Stimulated activated naive B cell treated with anti-CD40 and anti-IgM and Interleukin-4, amounts not matched to agents 10 μg/mL and 1 μg/mL and 100 μg/mL, for 72 hours (primary cell): ENCODE data around the gene YY1.
"Not testable (repeated sequence)": the region's sequence is repeated elsewhere in the genome, so short reads cannot be mapped to it uniquely, and the experiment has no call there.

Source experiments
- ATAC-seq, 2 donors: fragments of 150-1000 bp; cut with Tn5 transposase; replicated peaks; 2 replicates each; pipeline ENCODE4 v1.10.0; 2021; ENCODE audit warnings: moderate library complexity in 1 of 2
- DNase-seq: peaks from one replicate; pipeline ENCODE4 v3.0.0; 2021
- H3K27ac Mint-ChIP-seq: one replicate; pipeline ENCODE4 v1.8.0; 2022; ENCODE audit warnings: mild to moderate bottlenecking, mixed read lengths
- H3K27me3 Mint-ChIP-seq, 2 donors: one replicate each; pipeline ENCODE4 v1.8.0; 2022; ENCODE audit warnings: mixed read lengths in 2 of 2
- H3K36me3 Mint-ChIP-seq, 2 donors: one replicate each; pipeline ENCODE4 v1.8.0; 2022; ENCODE audit warnings: mixed read lengths in 2 of 2, mild to moderate bottlenecking in 1 of 2
- H3K4me1 Mint-ChIP-seq, 2 donors: one replicate each; pipeline ENCODE4 v1.8.0; 2022; ENCODE audit warnings: mixed read lengths in 2 of 2, mild to moderate bottlenecking in 1 of 2
- H3K4me3 Mint-ChIP-seq, 2 donors: one replicate each; pipeline ENCODE4 v1.8.0; 2022; ENCODE audit warnings: mild to moderate bottlenecking in 2 of 2, mixed read lengths in 2 of 2, moderate library complexity in 1 of 2
- H3K9me3 Mint-ChIP-seq, 2 donors: one replicate each; pipeline ENCODE4 v1.8.0; 2022; ENCODE audit warnings: mixed read lengths in 2 of 2, mild to moderate bottlenecking in 1 of 2

The YY1 gene

DNA sequence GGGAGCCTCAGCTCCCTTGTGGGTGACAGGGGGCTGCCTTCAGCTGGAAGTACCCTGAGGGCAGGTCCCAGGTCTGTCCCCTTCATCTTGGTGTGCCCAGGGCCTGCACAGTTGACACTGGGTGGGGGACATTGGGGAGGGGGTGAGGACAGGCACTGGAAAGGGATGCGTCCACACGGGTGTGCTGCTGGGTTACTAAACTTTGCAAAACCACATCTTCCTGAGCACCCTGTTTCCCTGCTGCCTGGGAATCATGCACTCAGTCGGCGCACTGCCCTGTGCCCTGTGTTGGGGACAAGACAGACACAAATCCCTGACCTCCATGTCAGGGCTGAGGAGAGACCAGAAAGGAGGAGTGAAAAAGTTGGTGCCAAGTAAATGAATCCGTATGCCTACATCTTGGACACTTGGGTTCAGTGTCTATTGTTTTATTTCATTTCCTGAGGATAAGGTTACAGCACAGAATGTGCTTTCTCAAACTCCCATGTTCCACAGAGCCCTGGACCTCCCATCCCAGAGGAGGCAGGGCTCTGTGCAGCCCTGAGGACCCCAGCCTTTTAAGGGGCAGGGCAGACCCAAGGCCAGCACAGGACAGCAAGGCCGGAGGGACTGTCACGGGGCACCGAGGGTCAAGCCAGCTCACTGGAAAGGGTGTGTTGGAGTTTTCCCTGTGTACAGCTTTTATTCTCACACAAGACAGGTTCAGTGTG is 70.2 kb downstream of the YY1 start:
- ATAC-seq (no peak), DNase-seq (no peak)
- Mint-ChIP-seq H3K4me3 (no peak overlapping the region), H3K27me3 (no peaks in the 10 kb centered on the region), H3K9me3 (no peaks in the 10 kb centered on the region), H3K36me3 (no peaks in the 10 kb centered on the region), H3K27ac (no peak overlapping the region), H3K4me1 (peaks cover 38 to 56% of the 10 kb centered on the region in 2 donors)

DNA sequence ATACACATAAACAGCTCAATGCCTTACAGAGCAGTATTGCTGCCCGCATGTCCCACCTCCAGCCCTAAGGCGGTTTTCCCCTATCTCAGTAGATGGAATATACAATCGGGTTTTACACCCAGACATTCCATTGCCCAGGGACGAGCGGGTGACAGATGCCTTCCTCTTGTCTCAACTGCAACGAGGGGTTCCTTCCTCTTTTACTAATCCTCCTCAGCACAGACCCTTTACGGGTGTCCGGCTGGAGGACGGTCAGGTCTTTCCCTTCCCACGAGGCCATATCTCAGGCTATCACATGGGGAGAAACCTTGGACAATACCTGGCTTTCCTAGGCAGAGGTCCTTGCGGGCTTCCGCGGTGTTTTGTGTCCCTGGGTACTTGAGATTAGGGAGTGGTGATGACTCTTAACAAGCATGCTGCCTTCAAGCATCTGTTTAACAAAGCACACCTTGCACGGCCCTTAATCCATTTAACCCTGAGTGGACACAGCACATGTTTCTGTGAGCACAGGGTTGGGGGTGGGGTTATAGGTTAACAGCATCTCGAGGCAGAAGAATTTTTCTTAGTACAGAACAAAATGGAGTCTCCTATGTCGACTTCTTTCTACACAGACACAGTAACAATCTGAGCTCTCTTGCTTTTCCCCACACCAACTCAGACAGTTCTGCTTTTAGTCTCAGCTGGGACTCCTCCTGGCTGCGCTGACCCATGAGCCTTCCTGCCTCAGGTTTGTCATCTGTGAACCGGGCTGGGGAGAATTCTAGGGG is 73.3 kb downstream of the YY1 start:
- peak; percentile 73 to 79 for ATAC-seq
- not testable (repeated sequence) for H3K9me3 Mint-ChIP-seq, H3K36me3 Mint-ChIP-seq, H3K4me3 Mint-ChIP-seq, H3K27me3 Mint-ChIP-seq, DNase-seq
- Mint-ChIP-seq H3K4me1 (peaks cover 27 to 47% of the 10 kb centered on the region in 2 donors), H3K27ac (peak overlapping the region; percentile 22)

DNA sequence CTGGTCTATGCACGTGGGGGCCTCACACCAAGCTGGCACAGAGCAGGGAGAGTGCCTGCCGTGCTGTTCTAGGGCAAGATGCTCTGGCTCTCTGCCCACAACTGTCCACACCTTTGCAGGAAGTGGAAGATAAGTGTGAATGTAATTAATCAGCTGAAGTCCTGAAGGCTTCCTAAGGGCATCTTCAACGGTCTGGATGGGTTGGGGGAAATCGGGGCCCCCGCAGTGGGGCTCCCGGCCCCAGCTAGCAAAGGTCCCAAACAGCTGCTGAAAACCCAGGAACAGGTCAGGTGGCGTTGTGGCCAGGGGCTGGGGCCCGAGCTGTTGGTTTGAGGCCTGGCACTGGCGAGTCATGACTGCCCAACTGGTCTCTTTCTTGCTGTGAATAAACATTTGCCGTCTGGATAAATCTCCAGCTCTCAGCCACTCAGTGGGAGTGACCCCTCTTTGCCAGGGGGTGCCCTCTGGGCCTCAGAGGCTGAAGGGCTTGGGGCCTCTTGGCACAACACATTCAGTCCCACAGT is 74.0 kb downstream of the YY1 start:
- H3K4me3 Mint-ChIP-seq, result no peak overlapping the region
- H3K4me1 Mint-ChIP-seq, result peaks cover 22 to 44% of the 10 kb centered on the region in 2 donors
- no peaks in the 10 kb centered on the region for H3K27me3 Mint-ChIP-seq
- no peak overlapping the region for H3K27ac Mint-ChIP-seq
- no peaks in the 10 kb centered on the region for H3K36me3 Mint-ChIP-seq
- ATAC-seq, result no peak
- H3K9me3 Mint-ChIP-seq, result no peaks in the 10 kb centered on the region
- DNase-seq, result no peak

DNA sequence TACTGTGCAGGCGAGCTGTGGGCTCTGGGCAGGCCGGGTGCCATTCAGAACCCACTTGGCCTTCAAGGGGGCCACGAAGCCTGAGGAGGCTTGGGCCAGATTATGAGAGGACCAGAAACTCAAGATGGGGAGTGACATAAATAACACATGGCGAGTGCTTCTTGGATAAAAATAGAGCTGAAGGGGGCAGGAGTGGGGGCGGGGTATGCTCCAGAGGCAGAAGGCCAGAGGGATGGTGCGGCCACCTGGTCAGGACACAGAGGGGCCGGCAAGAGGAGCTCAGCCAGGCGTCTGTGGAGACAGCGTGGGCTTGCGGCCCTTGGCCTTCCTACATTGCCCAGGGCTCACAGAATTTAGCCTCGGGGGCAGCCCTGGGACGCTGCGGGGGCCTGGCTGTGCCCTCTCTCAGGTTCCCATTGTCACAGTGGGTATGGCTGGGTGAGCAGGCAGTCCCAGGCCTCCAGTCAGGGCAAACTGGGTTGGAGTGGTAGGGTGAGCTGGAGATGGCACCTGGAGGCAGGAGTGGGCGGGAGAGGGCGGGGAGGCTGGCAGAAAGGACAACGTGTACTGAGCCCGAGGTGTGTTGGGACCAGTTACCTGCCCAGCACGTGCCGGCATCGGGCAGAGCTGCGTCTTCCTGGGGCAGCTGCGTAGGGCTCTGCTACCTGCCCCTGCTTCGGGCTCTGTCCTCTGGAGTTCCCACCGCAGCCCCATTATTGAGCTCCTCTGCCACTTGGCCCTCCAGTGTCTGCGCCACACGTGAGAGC is 74.7 kb downstream of the YY1 start:
- Mint-ChIP-seq H3K4me1 (peaks cover 21 to 44% of the 10 kb centered on the region in 2 donors), H3K9me3 (no peaks in the 10 kb centered on the region), H3K27me3 (no peaks in the 10 kb centered on the region), H3K4me3 (no peak overlapping the region), H3K36me3 (no peaks in the 10 kb centered on the region), H3K27ac (no peak overlapping the region)
- ATAC-seq, result no peak
- no peak for DNase-seq

DNA sequence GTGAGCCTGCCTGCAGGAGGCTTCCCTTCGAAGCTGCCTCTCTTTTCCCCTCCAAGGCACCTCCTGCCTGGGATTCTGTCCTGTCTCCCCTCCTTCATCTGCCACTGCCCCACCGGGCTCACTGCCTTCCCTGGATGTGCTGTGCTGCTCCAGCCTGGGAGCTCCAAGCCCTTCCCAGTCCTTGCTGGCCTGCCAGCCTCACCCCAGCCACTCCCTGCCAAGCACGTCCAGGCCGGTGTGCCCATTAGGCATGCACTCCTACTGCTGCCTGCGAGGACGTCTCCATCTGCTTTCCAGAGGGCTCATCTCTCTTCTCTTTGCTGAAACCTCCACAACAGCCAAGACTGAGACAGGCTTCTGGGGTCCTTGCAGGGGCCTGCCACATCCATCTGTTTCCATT is 75.8 kb downstream of the YY1 start:
- Mint-ChIP-seq H3K36me3 (no peaks in the 10 kb centered on the region), H3K9me3 (no peaks in the 10 kb centered on the region), H3K27me3 (no peaks in the 10 kb centered on the region), H3K4me3 (no peak overlapping the region), H3K4me1 (peaks cover 19 to 41% of the 10 kb centered on the region in 2 donors), H3K27ac (peak overlapping the region; percentile 22)
- ATAC-seq (no peak), DNase-seq (no peak)

DNA sequence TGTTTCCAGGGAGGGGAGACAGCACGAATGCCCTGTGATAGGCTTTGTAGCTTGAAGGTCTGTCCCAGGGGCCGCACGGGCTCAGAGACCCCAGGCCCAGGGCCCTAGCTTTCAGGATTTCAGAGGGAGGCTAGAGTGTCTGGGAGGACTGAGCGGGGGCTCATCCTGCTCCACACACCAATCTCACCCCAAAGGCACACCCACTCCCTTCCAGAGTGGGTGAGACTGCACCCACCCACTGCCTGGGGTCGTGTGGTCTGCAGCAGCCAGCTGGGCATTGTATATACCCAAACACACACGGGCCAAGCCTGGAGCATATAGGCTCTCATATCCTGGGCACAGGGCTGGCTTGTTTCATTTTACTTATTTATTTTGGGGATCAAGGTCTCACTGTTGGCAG is 78.4 kb downstream of the YY1 start:
- Mint-ChIP-seq H3K27ac (peak overlapping the region; percentile 78), H3K36me3 (no peaks in the 10 kb centered on the region), H3K27me3 (no peaks in the 10 kb centered on the region), H3K4me3 (peak overlapping the region; percentile 78 to 84), H3K4me1 (peaks cover 5 to 25% of the 10 kb centered on the region in 2 donors), H3K9me3 (no peaks in the 10 kb centered on the region)
- no peak for DNase-seq
- no peak for ATAC-seq

DNA sequence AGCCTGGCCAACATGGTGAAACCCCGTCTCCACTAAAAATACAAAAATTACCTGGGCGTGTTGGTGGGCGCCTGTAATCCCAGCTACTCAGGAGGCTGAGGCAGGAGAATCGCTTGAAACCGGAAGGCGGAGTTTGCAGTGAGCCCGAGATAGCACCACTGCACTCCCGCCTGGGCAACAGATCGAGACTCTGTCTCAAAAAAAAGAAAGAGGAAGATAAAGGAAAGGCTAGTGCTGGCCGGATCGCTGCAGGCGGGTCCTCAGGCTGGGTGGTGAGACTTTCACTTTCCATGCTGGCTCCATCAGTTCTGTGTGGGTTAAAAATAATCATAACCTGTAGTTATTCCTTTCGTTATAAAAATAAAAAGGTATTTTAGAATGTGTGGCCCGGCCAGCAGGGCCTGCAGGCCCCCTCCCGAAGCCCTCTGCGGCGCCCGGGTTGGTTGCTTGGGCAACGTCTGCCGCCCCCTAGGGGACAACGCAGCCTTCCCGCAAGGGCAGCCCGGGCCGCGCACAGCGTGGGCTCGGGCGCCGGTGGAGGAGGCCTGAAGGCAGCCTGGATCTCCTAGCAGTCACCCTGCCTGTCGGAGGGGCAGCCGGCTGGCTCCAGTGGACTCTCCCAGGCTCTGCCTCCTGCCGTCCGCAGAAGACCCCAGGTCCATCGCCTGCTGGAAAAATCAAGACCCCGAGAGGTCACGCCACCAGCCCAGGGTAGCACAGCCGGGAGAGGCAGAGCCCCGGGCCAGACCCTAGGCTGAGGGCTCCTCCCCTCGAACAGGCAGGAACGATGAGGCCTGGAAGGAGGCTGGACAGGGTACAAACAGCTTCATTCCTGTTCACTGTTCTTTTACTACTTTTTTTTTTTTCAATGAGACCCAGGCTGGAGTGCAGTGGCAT is 79.2 kb downstream of the YY1 start:
- DNase-seq, result peak; percentile 69
- ATAC-seq, result peak; percentile 98
- Mint-ChIP-seq H3K27ac (peak overlapping the region; percentile 78), H3K9me3 (no peaks in the 10 kb centered on the region), H3K4me3 (peak overlapping the region; percentile 78 to 84), H3K27me3 (no peaks in the 10 kb centered on the region), H3K36me3 (no peaks in the 10 kb centered on the region), H3K4me1 (peaks cover 0 to 19% of the 10 kb centered on the region in 2 donors)

DNA sequence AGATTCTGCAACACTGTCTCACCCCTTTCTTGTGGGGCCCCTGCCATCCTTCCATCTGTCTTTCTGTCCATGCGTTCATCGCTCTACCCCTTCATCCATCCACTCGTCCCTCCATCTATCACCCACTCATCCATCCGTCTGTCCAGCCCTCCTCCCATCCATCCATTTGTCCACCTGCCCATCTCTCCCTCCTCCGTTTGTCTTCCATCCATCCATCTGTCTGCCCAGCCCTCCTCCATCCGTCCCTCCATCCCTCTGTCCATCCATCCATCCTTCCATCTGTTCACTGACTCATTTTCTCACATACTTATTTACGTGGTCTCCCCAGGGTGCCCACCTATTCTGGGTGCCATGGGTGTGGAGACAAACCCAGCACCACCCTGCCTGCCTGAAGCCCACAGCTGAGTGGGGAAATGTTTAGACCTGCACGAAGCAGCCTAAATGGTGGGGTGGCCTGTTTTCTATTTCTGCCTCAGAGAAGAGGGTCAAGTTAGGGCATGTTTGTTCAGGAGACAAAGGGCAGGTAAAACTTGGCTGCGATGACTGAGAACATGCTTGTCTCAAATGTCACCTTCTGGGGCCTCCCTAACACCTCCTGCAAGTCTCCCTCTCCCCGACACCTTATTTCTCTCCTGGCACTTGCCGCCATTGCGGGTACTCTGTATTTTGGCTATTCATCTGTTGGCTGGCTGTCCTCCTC is 81.4 kb downstream of the YY1 start:
- Mint-ChIP-seq H3K4me3 (no peak overlapping the region), H3K27me3 (no peaks in the 10 kb centered on the region), H3K36me3 (no peaks in the 10 kb centered on the region), H3K27ac (no peak overlapping the region), H3K9me3 (no peaks in the 10 kb centered on the region), H3K4me1 (peaks cover 0 to 11% of the 10 kb centered on the region in 2 donors)
- DNase-seq, result no peak
- ATAC-seq, result no peak

DNA sequence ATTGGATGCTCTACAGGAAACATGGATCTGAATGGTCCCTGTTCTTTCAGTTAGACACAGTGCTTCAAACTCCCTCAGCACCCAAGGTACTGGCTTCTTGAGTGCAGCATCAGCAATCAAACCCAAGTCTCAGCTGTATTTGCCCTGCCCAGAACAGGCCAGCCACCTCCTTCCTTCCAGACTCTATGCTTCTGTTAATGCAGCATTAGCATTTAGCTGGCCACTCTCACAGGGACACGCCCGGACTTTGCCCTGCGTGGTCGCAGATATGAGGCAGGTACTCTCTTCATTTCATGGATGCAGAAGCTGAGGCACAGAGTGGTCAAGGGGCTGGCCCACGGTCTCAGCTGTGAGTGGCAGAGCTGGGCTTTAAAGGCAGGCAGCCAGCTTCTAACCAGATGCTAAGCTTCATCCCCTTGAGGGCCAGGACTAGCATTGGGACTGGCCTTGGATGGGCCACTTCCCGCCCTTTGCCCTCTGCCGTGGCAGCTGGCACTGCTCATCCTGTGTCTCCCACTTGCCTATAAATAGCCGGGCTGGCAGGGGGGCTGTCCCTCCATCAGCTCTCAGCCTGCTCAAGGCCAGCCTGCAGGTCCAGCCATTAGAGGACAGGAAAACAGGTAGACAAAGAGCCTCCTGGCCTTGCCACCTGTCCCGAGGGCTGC is 82.7 kb downstream of the YY1 start:
- no peaks in the 10 kb centered on the region for H3K9me3 Mint-ChIP-seq
- no peaks in the 10 kb centered on the region for H3K36me3 Mint-ChIP-seq
- H3K27me3 Mint-ChIP-seq, result no peaks in the 10 kb centered on the region
- H3K4me3 Mint-ChIP-seq, result no peak overlapping the region
- DNase-seq (no peak), ATAC-seq (no peak)
- peaks cover 0 to 9% of the 10 kb centered on the region in 2 donors for H3K4me1 Mint-ChIP-seq
- no peak overlapping the region for H3K27ac Mint-ChIP-seq

DNA sequence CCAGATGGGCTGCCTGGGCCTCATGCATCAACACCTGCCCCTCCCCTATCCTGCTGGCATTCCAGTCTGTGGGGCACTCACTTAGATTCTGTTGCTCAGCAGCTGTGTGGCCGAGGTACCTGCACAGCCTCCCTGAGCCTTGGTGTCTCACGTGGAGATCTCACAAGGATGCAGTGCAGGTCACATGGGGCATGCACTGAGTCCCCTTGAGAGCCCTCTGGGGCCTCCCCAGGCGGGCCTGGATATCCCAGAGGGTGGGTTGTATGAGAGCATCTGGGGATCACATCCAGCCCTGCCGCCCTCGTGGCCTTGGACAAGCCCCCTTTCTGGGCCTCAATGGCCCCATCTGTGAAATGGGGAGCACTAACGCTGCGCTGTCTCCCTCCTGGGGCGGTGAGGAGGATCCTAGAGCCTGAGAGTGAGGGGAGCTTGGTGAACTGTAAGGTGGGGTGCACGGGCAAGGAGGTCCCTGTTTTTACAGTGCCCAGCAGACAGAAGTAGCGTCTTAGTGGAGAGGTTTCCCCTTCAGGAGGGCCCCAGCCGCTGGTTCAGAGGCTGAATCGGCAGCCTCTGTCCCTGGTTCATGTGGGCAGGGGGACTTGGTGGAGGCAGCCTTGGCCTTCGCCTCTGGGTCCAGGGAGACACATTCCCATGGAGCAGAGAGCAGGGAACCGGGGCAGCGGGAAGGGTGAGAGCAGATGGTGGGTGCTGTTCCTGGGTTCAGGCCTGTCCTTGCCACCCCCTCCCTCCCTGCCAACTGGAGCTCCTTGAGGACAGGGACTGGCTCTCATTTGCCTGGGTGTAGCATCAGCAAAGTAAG is 83.4 kb downstream of the YY1 start:
- no peak for ATAC-seq
- Mint-ChIP-seq H3K9me3 (no peaks in the 10 kb centered on the region), H3K4me1 (peaks cover 0 to 9% of the 10 kb centered on the region in 2 donors), H3K27ac (peak overlapping the region; percentile 37), H3K4me3 (no peak overlapping the region), H3K27me3 (no peaks in the 10 kb centered on the region), H3K36me3 (no peaks in the 10 kb centered on the region)
- DNase-seq, result no peak

DNA sequence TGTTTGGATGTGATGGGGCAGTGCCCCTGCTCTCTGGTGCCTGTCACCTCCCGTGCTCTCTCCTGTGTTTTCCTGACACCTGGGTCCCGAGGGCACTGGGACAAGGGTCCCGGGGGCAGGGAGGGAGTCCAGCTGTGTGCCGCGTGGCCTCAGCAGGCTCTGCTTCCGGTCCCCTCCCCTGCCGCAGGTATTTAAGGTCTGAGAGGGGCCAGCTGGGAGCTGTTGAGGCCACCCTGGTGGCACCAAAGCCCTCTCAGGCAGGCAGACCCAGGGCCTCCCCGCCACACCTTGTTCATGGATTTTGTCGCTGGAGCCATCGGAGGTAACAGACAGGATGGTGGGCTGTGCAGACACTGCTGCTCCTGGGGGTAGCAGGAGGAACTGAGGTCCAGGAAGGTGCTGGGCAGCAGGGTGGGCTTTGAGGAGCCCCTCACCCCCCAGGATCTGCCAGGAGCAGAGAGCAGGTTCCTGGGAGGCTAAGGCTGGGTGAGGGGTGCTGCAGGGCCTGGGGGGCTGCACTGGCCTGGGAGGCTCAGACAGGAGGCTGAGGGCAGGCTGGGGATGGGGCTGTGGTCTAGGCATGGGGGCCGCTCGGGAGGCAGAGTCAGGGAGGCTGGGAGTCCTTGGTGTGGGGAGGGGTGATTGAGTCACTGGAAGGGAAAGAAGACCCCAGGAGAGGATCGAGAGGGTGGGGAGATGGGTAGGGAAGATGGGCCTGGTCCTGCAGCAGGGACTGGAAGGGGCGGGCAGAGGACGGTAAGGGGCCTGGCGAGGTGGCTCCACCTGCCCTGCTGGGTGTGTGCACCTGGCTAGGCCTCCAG is 84.4 kb downstream of the YY1 start, which contains the start of gene SLC25A47:
Gene SLC25A47, plus strand, starts transcription at position 219 of the 821 bp plus-strand sequence. Its CDS starts 76 bp downstream, at position 295.
- Mint-ChIP-seq H3K4me1 (peaks cover 0 to 1% of the 10 kb centered on the region in 2 donors), H3K36me3 (no peaks in the 10 kb centered on the region), H3K27ac (peak within 1 kb of the TSS; percentile 37), H3K9me3 (no peaks in the 10 kb centered on the region), H3K27me3 (no peaks in the 10 kb centered on the region), H3K4me3 (no peak within 1 kb of the TSS)
- DNase-seq (no peak), ATAC-seq (no peak)
